Stomach (tissue), 9 donors: Measurements from ENCODE around the gene GJD2. TPM values are rescaled to one million over a fixed set of nuclear protein-coding genes. Genes with fewer than 3 reads are reported as not detected.

Source experiments
- DNase-seq, 2 donors: peaks; one replicate each; pipeline versions ENCODE4 v3.0.0 to v3.0.0-alpha.2; 2013 to 2019
- H3K27ac ChIP-seq, 5 donors: fragments of 200-600 bp in 4 of 5; sonication (generic) in 4 of 5; one replicate each; pipeline ENCODE4 v1.5.1; 2013 to 2019; ENCODE audit warnings: mild to moderate bottlenecking in 1 of 5, moderate library complexity in 1 of 5
- H3K27me3 ChIP-seq, 3 donors: fragments of 200-600 bp; sonication (generic); one replicate each; pipeline ENCODE4 v1.5.1; 2017 to 2019; ENCODE audit warnings: mixed run types in 1 of 3
- H3K36me3 ChIP-seq, 4 donors: fragments of 200-600 bp; sonication (generic); 1 replicate in 3 of 4; 2 replicates in 1 of 4; pipeline ENCODE4 v1.5.1; 2016 to 2019
- H3K4me1 ChIP-seq, 4 donors: fragments of 200-600 bp; sonication (generic); one replicate each; pipeline ENCODE4 v1.5.1; 2016 to 2019
- H3K4me3 ChIP-seq, 4 donors: fragments of 200-600 bp; sonication (generic) in 3 of 4; one replicate each; pipeline ENCODE4 v1.5.1; 2016 to 2019; ENCODE audit warnings: mild to moderate bottlenecking in 1 of 4
- H3K9me3 ChIP-seq, 4 donors: fragments of 200-600 bp; sonication (generic); one replicate each; pipeline ENCODE4 v1.5.1; 2016 to 2019
- EP300 ChIP-seq: sonication (generic); formaldehyde crosslinking; IDR thresholded peaks from one replicate; pipeline ENCODE4 v1.6.1; 2017; ENCODE audit warnings: antibody characterized with exemption
- POLR2A ChIP-seq, 4 donors: fragments of 450-650 bp; IDR thresholded peaks; one replicate each; pipeline ENCODE4 v1.6.1; 2016; ENCODE audit warnings: antibody characterized with exemption in 4 of 4, control low read depth in 2 of 4, mild to moderate bottlenecking in 1 of 4, moderate library complexity in 1 of 4
- POLR2AphosphoS5 ChIP-seq, 3 donors: sonication (generic); formaldehyde crosslinking; IDR thresholded peaks; one replicate each; pipeline ENCODE4 v1.6.1; 2016; ENCODE audit warnings: antibody characterized with exemption in 3 of 3
- WGBS, 5 donors: extraction: QIAGEN DNeasy Blood & Tissue Kit in 3 of 5; methylation state at CpG; one replicate each; pipeline versions ENCODE4 v1.1.5 to v1.1.7; 2013 to 2018; 5-methylcytosine and 5-hydroxymethylcytosine counted together
- intact Hi-C: fragments of 100-400 bp; cut with DNase I; formaldehyde crosslinking; loops from one replicate; pipeline ENCODE4 v1.15.1; 2023; ENCODE audit warnings: low total_unique reads
- polyA plus RNA-seq, 3 donors: library from polyadenylated mRNA; stranded (reverse); fragments of 200-250 nt; gene quantifications; one replicate each; pipeline ENCODE4 v1.2.3, GENCODE V29; 2013
- total RNA-seq, 5 donors: library from RNA; depleted of rRNA; stranded (reverse); fragments of >200 nt; gene quantifications; one replicate each; pipeline versions ENCODE4 v1.1.0 to v1.2.3, GENCODE V29; 2014 to 2016
- TF ChIP-seq, protein P1 (sequence below), 7 experiments: fragments of 450-650 bp in 4 of 7; fragments of 200-600 bp in 3 of 7; sonication (generic) in 3 of 7; IDR thresholded peaks; one replicate each; pipeline ENCODE4 v1.5.1; 2016 to 2019; ENCODE audit warnings: antibody characterized with exemption in 7 of 7, control low read depth in 2 of 7, mild to moderate bottlenecking in 1 of 7
- donor health status: healthy with polysubstance abuse.
- donor health status: Bipolar disorder and iron deficiency.
- donor health status: healthy.

GJD2 gene
- total and polyA plus RNA-seq, 8 donors = 0.18 TPM; not detected in 7

DNA sequence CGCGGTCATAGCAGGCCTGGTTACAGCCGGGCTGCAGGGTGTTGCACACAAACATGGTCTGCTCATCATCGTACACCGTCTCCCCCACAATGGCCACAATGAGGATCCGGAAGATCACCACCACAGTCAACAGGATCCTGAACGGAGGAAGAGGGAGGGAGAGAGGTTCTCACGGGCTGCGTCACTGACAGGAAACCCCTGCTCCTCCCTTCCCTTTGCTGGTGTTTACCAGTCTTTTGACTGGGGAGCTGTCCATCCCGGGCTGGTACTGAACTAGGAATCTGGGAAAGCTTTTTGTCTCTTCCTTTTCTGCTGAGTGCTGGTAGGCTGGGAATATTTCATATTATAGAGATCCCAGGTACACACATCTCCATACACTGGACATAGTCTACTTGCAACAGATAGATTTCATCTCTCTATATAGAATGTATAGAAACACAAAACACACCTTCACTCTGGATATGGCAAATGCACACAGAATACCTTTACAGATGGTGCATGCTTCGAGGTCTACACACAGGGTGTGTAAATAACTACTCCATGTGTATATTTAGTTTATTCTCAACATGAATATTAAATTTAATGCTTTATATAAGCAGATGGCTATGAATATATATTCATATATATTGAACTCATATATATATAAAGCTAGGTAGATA is 1.4 kb downstream of the GJD2 start:
- WGBS, 5 donors = 30 to 39% (median 34%) methylated on average over 11 of the region's 11 CpGs

DNA sequence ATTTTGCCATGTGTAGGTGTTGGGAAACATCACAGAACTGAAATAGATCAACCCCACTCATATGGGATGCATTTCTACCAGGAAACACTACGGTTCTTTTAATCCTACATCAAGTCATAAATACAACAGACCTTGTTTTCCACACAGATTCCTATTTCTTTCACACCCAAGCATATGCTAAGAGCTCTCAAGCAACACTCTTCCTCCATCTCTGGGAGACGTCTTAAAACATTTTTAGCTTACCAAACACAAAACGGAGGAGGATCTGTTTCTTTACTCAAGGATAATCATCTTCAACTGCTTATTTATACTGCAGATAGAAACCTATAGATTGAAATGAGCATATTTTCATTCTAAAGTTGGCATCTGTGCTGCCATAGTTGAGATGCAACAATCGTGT is 5.1 kb downstream of the GJD2 start:
- peaks cover 2 to 7% (median 7%) of the 10 kb centered on the region in 4 donors for H3K4me1 ChIP-seq
- H3K27ac ChIP-seq = no peak overlapping the region
- no peak for TF ChIP-seq EP300
- WGBS, 5 donors = 72 to 80% (median 78%) methylated on average over 4 of the region's 4 CpGs
- no peak for DNase-seq
- H3K4me3 ChIP-seq = no peak overlapping the region
- peaks cover 0 to 8% (median 0%) of the 10 kb centered on the region in 4 donors for H3K9me3 ChIP-seq
- peaks cover 2 to 38% (median 25%) of the 10 kb centered on the region in 3 donors for H3K27me3 ChIP-seq
- H3K36me3 ChIP-seq = no peaks in the 10 kb centered on the region
- intact Hi-C loops = no loop called here

More for the DNA sequence above, 1.4 kb downstream of the GJD2 start:
- peak in 1 of 2 donors; percentile 70 for DNase-seq
- no peaks in the 10 kb centered on the region for H3K36me3 ChIP-seq
- no peak overlapping the region for H3K27ac ChIP-seq
- TF ChIP-seq POLR2A (IDR thresholded peaks at IDR 0.05) (no peak), EP300 (no peak), POLR2AphosphoS5 (IDR thresholded peaks at IDR 0.05) (no peak)
- TF ChIP-seq, protein P1, sequence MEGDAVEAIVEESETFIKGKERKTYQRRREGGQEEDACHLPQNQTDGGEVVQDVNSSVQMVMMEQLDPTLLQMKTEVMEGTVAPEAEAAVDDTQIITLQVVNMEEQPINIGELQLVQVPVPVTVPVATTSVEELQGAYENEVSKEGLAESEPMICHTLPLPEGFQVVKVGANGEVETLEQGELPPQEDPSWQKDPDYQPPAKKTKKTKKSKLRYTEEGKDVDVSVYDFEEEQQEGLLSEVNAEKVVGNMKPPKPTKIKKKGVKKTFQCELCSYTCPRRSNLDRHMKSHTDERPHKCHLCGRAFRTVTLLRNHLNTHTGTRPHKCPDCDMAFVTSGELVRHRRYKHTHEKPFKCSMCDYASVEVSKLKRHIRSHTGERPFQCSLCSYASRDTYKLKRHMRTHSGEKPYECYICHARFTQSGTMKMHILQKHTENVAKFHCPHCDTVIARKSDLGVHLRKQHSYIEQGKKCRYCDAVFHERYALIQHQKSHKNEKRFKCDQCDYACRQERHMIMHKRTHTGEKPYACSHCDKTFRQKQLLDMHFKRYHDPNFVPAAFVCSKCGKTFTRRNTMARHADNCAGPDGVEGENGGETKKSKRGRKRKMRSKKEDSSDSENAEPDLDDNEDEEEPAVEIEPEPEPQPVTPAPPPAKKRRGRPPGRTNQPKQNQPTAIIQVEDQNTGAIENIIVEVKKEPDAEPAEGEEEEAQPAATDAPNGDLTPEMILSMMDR (IDR thresholded peaks at IDR 0.05) = no peak
- H3K27me3 ChIP-seq = peaks cover 9 to 72% (median 46%) of the 10 kb centered on the region in 3 donors
- intact Hi-C loops = no loop called here
- H3K9me3 ChIP-seq = peaks cover 0 to 8% (median 0%) of the 10 kb centered on the region in 4 donors
- peaks cover 7 to 15% (median 11%) of the 10 kb centered on the region in 4 donors for H3K4me1 ChIP-seq
- no peak overlapping the region for H3K4me3 ChIP-seq

DNA sequence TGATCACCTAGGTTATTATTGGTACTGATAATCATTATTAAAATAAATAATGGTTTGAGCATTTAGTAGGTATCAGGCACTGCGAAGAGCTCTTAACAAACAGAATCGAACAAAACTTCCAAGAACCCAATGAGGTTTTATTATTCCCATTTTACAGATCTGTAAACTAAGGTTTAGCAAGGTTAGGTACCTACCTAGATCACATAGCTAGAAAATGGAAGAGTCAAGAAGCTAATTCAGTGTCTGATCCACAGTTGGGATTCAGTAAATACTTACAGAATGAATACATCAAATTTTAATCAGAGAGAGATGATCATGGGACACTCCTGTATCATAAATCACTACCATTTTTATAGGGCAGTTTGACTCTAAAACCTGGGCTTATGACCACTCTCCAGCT is 15.5 kb downstream of the GJD2 start:
- no peak for TF ChIP-seq EP300
- TF ChIP-seq, protein P1 (IDR thresholded peaks at IDR 0.05) = no peak
- no peak for TF ChIP-seq POLR2A (IDR thresholded peaks at IDR 0.05)
- TF ChIP-seq POLR2AphosphoS5 (IDR thresholded peaks at IDR 0.05) = no peak
- no peaks in the 10 kb centered on the region for H3K4me1 ChIP-seq
- H3K36me3 ChIP-seq = no peaks in the 10 kb centered on the region
- no peaks in the 10 kb centered on the region for H3K9me3 ChIP-seq
- DNase-seq = no peak
- H3K4me3 ChIP-seq = no peak overlapping the region
- intact Hi-C loops = no loop called here
- 87 to 95% (median 91%) methylated on average over 2 of the region's 2 CpGs for WGBS, 5 donors
- no peak overlapping the region for H3K27ac ChIP-seq
- peaks cover 0 to 29% (median 0%) of the 10 kb centered on the region in 3 donors for H3K27me3 ChIP-seq

DNA sequence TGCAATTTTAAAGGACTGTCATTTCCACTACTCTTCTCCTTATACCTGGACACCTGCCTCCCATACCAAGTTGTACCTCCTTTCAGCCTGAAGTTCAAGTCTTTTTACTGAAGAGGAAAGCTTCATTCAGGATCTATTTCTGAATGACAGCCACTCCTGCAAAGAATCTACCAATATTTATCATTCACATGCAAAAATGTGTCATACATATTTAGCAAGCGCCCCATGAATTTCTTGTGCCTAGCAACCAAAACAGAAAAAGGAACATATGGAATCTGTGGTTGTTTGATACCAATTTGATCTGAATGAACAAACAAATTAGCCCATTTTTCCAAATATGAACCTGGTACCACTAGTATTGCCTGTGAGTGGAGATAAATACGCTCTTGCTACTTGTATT is 16.8 kb downstream of the GJD2 start:
- no peak for TF ChIP-seq POLR2AphosphoS5 (IDR thresholded peaks at IDR 0.05)
- Histone ChIP-seq H3K27ac (no peak overlapping the region), H3K9me3 (no peaks in the 10 kb centered on the region), H3K4me1 (no peaks in the 10 kb centered on the region), H3K36me3 (no peaks in the 10 kb centered on the region), H3K27me3 (peaks cover 0 to 29% (median 0%) of the 10 kb centered on the region in 3 donors), H3K4me3 (no peak overlapping the region)
- DNase-seq = no peak
- WGBS, 5 donors = 85 to 94% (median 90%) methylated on average over 2 of the region's 2 CpGs
- intact Hi-C loops = no loop called here

DNA sequence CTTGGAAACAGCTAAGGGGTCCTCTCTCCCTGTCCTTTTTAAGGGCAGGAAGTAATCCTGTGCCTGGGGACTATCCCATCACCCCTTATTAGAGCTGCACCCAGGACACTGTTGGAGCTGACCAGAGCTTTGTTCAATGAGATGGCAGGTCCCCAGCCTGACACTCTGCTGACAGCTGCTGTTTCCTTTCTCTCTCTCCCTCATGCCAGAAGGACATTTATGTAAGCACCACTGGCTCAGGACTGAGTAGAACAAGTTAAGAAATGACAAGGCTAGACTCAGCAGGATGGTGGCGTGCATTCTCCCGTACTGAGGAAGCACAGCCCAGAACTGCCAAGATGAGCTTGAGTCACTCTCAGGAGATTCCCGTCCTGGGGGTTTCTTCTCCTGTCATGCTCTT is 17.3 kb downstream of the GJD2 start:
- TF ChIP-seq POLR2A (IDR thresholded peaks at IDR 0.05) = no peak
- TF ChIP-seq, protein P1 (IDR thresholded peaks at IDR 0.05) = no peak
- TF ChIP-seq EP300 = no peak
- TF ChIP-seq POLR2AphosphoS5 (IDR thresholded peaks at IDR 0.05) = no peak
- intact Hi-C loops = no loop called here
- H3K4me1 ChIP-seq = no peaks in the 10 kb centered on the region
- peaks cover 0 to 29% (median 0%) of the 10 kb centered on the region in 3 donors for H3K27me3 ChIP-seq
- peak in 1 of 2 donors; percentile 27 for DNase-seq
- no peaks in the 10 kb centered on the region for H3K36me3 ChIP-seq
- no peak overlapping the region for H3K27ac ChIP-seq
- H3K9me3 ChIP-seq = no peaks in the 10 kb centered on the region
- H3K4me3 ChIP-seq = no peak overlapping the region
- 42 to 74% (median 59%) methylated on average over 3 of the region's 3 CpGs for WGBS, 5 donors
